NCI-H2107 (cell line): ENCODE results near the gene DENND2C.

ENCODE experiments used
- DNase-seq: peaks from one replicate; lab custom pipeline; 2025; lab: John Stamatoyannopoulos, UW

The DENND2C gene

DNA sequence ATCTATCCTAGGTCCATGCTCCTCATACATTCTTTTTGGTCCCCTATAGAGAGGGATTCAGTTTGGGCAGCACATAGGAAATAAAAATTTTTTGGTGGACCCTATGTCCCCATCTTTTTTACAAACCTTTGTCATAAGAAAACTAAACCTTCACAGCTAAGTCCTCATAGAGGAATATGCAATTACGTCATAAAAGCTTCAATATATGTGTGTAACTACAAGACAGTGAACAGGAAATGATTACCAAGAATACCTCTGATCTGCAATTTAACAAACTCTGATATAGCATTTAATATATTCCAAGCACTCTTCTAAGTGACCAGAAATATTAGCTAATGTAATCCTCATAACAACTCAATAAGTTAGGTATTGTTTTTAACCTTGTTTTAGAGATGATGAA, 6.3 kb upstream of the DENND2C start:
- no peak for DNase-seq

DNA sequence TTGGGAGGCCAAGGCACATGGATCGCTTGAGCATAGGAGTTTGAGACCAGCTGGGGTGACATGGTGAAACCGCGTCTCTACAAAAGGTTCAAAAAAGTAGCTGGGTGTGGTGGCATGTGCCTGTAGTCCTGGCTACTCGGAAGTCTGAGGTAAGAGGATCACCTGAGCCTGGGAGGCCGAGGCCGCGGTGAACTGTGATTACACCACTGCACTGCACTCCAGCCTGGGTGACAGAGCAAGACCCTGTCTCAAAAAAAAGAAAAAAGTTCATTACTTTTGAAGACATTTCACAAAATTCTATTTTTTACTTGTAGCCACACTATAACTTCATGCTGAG, 2.1 kb upstream of the DENND2C start:
- DNase-seq, result no peak

DNA sequence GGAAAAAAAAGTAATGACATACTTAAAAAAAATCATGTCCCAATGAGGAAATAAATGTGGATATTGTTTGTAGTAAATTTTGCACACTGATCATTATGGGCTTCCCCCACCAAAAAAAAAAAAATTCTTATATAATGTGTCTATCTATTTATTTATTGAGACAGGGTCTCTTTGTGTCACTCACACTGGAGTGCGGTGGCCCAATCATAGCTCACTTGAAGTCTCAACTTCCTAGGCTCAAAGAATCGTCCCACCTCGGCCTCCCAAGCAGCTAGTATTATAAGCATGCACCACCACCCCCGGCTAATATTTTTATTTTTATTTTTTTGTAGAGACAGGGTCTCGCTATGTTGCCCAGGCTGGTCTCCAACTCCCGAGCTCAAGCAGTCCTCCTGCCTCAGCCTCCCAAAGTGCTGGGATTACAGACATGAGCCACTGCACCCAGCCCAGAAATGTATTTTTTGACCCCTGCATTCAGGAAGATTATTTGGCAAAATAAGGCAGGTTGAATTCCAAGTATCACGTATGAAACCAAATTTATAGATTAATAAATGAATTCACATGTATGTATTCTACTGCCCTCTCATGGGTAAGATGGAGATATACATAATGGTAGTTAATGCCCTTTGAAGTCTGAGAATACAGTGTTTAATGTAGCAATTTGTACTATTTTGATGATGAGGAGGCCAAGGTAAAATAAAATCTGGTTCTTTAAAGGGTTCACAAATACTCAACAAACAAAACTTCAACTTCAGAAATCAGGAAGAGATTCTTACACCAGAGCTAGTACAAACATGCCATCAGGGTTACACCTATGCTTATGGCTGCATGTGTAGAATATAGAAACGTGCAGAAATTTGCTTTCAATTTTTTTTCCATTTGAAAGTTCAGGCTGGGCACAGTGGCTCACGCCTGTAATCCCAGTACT, 1.4 kb upstream of the DENND2C start:
- DNase-seq, result no peak

DNA sequence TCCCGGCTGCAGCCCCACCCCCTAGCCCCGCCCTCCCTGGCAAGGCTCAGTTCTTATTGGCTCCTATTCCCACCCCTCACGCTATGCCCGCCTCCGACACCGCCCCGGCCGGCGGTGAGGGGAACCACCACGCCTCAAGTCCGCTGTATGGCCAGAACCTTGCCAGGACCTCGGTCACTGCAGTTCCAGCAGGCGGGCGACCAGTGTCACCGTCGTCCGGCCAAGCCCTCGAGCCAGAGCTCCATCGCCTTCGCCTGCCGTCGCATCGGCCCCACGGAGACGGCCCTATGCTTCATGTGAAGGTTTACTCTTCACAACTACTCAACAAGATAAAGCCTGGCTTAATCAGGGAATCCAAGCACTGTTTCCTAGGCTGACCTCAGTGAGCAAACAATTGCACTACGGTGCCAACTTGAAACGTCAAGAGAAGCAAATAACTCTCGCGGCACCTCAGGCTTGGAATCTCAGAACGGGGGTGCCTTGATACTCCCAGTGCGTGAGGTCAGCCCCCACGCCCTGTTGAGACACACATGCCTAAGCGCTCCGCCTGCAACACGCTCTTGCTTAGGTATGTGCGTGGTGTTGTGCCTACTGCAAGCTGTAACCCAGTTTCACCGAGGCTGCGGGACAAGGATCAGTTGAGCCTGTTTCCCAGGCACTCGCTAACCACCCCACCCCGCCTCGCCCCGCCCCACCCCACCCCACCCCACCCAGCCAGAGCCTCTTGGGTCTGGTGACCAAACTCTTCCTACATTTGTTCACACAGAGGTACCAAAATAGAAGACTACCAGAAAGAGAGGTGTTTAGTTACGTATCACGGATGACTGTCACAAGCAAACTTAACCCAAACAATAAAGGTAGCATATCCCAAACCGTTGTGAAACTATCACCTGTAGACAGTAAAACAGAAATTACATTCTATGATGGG, 498 bp upstream of the DENND2C start:
- DNase-seq, result no peak

DNA sequence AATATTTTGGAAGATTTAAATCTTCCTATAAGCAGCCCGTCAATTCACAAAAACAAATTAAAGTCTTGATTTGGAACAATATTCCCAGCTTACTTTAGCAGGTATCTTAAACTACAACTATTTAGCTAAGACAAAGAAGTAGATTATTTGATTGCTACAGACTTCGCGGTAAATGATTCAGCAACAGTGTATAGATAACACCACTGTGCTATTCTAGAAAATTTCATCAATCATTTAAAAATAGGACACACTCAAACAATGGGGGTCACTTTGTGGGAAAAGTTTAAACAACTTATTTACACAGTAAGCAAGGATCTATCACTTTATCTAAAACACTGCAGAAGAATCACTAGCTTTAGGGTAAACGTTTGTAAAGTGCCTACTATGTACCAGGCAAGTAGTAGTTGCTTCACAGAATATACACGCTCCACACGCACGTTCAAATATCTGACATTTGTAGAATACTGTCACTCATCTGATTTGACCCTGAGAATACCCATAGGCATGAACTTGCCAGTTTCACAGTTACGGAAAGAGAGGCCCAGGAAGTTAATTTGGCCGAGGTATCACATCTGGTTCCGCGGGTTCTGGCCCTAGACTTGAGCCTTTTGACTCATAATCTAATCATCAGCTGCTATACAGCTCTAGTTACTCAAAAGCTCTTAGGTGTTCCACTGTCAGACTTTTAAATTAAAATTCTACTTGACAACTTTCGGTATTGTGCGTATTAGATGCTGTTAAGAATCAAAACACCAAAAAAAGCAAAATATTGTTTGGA, 876 bp downstream of the DENND2C start:
- DNase-seq, result no peak

DNA sequence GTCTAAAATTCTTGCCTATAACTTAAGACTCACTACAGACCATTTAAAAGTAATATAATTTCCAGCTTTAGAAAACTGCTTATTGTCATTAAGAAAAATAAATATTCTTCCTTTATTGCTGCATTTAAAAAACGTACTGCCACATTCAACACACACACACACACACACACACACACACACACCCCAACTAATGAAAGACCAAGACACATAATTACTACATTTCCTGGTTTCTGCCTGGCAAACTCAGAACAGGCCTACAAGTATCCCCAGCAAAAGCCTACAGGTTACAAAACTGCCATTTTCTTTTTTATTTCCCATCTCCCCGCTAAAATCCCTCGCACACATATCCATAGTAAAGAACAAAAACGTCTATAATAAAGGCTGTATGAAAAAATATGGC, 1.5 kb downstream of the DENND2C start:
- DNase-seq, result no peak

DNA sequence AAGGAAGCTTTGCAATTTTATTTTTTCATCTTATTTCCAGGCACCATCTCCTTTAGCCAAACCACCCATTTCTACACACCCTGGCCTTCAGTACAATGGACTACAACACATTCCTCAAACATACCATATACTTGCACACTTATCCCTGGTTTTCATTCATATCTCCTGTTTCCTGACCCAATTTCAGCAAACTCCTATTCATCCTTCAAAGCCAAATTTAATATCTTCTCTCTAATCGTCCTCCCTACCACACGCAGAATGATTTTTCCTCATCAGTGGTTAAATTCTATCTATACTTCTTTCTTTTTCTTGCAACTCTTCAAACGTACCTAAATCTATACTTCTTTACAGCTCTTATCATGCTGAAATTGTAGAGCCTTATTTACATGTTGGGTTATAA, 2.9 kb downstream of the DENND2C start:
- DNase-seq, result no peak

DNA sequence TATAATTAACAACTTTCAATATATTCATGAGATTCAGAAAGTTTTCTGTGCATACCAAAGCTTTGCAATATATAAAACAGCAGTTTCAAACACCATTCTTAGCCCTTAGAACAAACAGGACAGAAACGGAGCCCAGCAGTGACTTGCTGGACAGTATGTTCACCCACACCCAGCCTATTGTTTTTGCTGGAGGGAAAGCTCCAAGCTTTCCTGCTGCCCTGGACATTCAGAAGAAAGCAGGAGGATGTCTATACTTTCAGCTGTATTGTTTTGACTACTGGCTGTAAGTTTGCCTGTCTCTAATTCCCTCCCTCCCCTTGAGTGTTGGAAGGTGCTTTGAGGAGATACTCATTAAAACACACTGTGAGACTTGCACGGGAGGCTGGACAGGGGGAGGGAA, 9.6 kb downstream of the DENND2C start:
- no peak for DNase-seq

DNA sequence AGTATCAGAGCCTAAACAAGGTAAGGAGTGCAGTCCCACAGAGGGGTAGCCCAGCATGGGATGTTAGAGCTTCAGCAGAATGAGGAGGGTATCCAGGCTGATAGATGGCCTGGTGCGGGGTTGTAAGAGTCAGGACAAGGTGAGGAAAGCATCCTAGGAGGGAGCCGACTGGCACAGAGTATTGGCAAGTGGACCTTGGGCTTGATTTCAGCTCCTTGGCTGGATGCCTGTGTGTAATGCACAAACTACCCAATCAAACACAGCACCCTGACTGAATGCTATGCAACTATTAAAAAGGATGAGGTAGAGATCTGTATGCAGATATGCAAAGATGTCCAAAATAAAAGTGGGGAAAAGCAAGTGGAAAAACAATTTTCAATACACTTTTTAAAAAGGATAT, 18.0 kb downstream of the DENND2C start:
- no peak for DNase-seq

DNA sequence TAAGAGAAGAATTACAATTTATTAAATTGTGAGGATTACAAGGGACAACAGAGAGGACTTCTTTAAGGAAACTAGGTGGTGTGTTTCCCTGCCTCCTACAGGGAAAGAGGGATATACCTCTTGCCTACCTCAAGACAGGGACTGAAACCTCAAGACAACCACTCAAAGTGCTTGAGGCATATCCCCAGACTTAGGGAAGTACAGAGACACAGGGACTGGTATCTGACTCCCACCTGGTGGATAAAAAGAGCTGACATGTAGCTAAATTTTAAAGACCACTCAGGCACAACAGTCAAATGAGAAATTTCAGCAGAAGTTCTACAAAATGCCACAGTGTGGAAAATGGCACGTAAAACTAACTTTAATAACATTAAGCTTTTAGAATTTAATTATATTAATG, 21.3 kb downstream of the DENND2C start:
- DNase-seq, result no peak

DNA sequence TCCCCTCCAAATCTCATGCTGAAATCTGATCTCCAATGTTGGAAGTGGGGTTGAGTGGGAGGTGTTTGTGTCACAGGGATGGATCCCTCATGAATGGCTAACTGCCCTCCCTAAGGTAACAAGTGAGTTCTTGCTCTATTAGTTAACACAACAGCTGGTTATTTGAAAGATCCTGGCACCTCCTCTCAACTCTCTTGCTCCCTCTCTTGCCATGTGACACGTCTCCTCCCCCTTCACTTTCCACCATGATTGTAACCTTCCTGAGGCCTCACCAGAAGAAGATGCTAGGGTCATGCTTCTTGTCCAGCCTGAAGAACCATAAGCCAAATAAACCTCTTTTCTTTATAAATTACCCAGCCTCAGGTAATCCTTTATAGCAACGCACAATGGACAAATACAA, 28.5 kb downstream of the DENND2C start:
- no peak for DNase-seq

DNA sequence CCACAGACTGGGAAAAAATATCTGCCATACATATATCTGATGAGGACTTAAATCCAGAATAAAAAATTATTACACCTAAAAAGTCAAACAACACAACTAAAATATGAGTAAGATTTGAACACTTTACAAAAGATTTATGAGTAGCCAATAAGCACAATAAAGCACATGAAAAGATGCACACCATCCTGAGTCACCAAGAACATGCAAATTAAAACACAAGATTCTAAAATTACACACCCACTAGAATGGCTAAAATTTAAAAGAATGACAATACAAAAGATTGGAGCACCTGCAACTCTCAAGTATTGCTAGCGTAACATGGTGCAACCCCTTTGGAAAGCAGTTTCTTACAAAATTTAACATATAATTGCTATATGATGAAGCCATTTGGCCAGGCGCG, 30.9 kb downstream of the DENND2C start:
- DNase-seq, result no peak

DNA sequence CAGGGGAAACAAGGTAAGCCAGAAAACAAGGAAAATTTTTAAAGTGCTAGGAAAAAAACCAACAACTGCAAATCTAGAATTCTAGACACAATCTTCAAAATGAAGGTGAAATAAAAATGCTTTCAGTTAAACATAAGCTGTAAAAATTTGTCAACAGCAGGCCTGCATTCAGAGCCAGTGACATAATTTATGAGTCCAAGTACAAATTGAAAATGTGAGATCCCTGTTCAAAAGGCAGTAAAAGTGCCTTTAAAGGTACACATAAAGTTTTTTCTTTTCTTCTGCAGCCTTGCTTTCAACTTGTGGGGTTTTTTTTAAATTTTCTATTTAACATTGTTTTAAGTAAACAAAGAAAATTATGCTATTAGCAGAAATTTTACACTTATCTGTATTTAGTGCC, 37.4 kb downstream of the DENND2C start:
- DNase-seq, result no peak

DNA sequence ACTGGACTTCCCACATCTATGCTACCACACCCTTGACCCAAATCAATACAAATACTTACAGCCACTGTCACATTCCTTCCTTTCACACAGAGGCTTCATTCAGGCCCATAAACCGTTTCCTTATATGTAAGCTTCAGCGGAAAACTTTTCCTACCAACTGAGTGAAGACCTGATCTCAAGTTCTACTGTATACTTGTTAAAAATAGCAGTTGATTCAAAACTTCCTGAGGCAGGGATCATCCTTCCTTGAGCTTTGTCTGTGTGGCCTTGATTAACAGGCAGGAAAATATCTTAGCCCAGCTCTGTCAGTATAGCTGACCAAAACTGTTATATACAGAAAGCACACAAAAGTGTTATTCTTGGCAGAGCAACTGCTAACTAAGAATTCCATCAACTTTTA, 42.7 kb downstream of the DENND2C start:
- no peak for DNase-seq

DNA sequence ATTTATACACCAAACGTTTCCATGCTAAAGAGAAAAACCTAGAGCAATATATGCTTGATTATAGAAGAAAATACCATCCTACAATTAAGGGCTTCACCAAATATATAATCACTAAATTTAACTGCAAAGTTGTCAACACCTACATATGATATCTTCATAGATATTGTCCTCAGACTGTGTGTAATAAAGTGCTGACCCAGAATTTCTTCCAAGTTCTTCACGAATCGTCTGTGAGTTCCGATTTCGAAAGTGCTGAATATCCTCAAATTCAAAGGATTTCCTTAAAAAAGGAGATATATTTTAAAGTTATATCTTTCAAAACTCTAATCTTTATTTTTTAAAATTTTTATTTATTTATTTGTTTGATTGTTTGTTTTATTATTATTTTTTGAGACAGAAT, 46.5 kb downstream of the DENND2C start:
- DNase-seq, result no peak

DNA sequence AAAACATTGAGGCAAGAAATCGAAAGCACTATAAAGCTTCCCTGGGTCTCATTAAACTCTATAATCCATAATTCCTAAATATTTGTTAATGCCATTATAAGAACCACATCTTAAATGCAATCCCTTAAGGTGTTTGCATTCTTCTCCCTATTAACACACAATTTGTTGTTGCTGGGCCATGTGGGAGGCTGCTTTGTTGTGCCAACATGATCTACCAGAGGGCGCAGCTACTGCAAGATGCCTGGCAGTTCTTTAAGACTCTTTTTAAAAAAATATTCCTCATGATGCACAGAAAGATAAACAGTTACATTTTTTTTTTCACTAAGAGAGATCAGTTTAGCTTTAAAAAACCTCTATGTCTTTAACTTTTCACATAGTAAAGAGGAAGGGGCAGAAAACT, 49.4 kb downstream of the DENND2C start:
- no peak for DNase-seq

DNA sequence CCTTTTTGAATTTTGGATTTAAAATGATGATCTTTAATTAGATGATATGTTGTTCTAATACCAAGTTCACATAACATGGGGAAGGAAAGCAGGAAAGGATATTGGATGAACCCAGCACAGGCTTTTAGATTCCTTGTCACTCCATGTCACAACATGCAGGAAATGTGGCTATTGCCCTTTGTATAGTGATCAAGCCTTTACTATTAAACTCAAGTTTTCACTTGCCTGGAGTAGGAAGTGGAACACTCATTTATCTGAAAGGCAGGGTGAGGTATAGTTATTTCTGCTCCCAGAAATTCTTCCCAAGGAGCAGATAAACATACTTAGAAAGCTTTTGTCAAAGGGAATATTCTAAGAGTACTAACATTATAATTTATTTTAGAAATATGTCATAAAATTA, 51.2 kb downstream of the DENND2C start:
- no peak for DNase-seq

DNA sequence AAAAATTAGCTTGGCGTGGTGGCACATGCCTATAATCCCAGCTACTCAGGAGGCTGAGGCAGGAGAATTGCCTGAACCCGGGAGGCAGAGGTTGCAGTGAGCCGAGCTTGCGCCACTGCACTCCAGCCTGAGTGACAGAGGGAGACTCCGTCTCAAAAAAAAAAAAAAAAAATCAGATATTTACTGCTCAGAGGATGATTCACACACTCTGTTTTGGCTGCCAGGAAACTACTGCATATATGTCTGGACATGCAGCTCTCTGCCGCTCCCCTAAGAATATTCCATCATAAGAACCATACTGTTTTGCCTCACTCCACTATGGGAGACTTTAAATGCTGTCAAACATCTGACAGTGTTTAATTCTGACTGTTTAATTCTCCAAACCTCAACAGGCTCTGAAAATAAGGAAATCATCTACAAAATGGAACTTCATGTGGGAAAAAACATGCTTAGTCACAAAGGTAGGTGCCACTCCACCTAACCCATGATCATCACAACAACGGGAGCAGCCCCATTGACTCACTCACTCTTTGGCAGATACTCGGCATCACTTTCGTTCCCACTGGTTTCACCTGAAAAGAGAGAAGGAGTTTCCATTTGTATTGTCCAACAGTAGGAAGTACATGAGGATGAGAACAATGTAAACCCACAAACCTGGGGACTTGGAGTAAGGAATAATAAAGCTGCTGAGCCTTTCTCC, 59.2 kb downstream of the DENND2C start:
- no peak for DNase-seq

DNA sequence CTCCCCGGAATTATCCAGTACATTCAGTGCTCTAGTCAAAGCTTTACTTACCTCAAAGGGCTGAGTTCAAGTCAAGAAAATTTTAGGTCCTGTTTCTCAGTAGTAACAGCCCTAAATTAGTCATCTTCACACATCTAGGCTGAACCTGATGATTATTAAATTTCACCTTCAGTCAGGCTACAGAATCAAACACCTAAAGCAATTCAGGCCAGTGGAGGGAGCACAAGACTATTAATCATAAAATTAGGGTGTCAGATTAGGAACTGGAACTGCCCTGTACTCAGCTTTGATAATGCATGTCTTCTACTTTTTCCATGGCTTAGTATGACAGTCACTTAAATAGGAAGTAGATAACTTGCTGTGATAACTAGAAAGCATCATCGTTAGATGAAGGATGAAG, 60.0 kb downstream of the DENND2C start:
- no peak for DNase-seq

DNA sequence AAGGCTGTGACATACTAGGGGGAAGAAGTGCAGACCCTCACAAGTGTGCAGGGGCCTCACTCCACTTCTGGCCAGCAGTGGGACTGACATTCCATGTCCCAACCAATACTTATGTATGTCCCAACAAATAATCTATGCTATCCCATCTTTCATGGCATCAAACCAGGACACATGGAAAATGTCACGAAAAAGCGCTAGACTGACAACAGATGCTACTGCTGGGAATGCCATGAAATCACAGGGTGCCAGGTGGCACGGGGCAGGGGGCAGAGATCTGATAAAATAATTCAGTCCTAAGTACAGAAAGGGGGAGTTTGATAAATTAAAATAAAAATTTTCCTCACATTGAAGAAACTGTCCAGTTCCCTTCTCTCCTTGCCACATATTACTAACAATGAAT, 60.8 kb downstream of the DENND2C start:
- DNase-seq, result no peak

DNA sequence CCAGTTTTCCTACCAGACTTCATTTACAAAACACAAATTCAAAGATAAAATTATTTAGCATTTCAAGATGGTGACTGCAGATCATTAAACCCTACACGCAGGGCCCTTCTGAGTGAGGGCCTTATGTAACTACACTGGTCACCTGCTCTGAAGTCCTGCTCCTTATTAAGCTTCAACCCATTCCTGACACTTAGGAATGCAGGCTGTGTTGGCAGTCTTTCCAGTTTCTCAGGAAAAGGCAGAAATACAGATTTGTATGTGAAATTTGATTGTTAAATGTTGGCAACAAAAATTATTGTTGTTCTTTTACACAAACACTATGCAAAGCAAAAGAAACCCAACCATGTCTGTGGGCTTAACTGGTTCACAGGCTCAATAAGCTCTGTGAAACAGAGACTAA, 62.6 kb downstream of the DENND2C start:
- DNase-seq, result no peak

DNA sequence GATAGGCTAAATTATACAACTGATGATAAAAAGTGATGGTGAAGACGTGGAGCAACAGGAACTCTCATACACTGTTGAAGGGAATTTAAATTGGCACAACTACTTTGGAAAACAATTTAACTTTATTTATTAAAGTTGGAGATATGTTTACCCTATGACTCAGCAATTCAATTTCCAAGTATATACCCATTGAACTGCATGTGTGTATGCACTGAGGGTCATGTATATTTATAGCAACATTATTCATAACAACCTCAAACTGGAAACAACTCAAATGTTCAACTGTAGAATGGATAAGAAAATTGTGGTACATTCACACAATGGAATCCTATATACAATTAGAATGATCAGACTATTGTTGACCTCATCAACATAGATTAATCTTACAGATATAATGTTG, 71.9 kb downstream of the DENND2C start:
- DNase-seq, result no peak
